Type B pancreatic cell (in vitro differentiated cells): ENCODE data around the gene B4GALT3. TPM values are rescaled to one million over a fixed set of nuclear protein-coding genes. Genes with fewer than 3 reads are reported as not detected.
A peak's percentile ranks its signal among the peaks of the same experiment; 100 is the strongest.
"Not testable (repeated sequence)": the region's sequence is repeated elsewhere in the genome, so short reads cannot be mapped to it uniquely, and the experiment has no call there.

ENCODE experiments used
- DNase-seq: peaks from one replicate; pipeline ENCODE4 v3.0.0; 2021; ENCODE audit warnings: mixed read lengths; ENCODE audit not compliant: unreplicated experiment; ENCODE audit errors: extremely low spot score
- H3K27ac Mint-ChIP-seq: 2 replicates; pipeline ENCODE4 v1.8.0; 2021; ENCODE audit warnings: mild to moderate bottlenecking, mixed read lengths
- H3K27me3 Mint-ChIP-seq: 2 replicates; pipeline ENCODE4 v1.8.0; 2021; ENCODE audit warnings: mixed read lengths
- H3K36me3 Mint-ChIP-seq: 2 replicates; pipeline ENCODE4 v1.8.0; 2021; ENCODE audit warnings: mixed read lengths
- H3K4me1 Mint-ChIP-seq: one replicate; pipeline ENCODE4 v1.8.0; 2021; ENCODE audit warnings: mixed read lengths; ENCODE audit not compliant: unreplicated experiment
- H3K4me3 Mint-ChIP-seq: 2 replicates; pipeline ENCODE4 v1.8.0; 2021; ENCODE audit warnings: mild to moderate bottlenecking, mixed read lengths
- H3K9me3 Mint-ChIP-seq: 2 replicates; pipeline ENCODE4 v1.8.0; 2021; ENCODE audit warnings: mixed read lengths
- long read RNA-seq: library from polyadenylated mRNA; unstranded; transcript quantifications from one replicate; pipeline ENCODE4 v2.0.0, GENCODE V29; 2020
- total RNA-seq: library from RNA; stranded (reverse); gene quantifications from 2 replicates; pipeline ENCODE4 v1.2.1, GENCODE V29; 2021; ENCODE audit warnings: low replicate concordance
- TF ChIP-seq, protein P1 (sequence below): fragments of 200-600 bp; sonication (generic); conservative IDR thresholded peaks from 2 replicates; pipeline ENCODE4 v1.5.0; 2021; ENCODE audit warnings: antibody characterized with exemption, mild to moderate bottlenecking

Gene B4GALT3
- total RNA-seq: 42.4 and 48.5 TPM in 2 replicates
- long read RNA-seq, transcript B4GALT3-201 (8 exons, 1,911 nt): major isoform, 30 of 54 reads
- long read RNA-seq, partial matches to known transcripts: 6 of 54 reads
- long read RNA-seq, other reads (novel, unspliced or antisense): 15 of 54 reads

DNA sequence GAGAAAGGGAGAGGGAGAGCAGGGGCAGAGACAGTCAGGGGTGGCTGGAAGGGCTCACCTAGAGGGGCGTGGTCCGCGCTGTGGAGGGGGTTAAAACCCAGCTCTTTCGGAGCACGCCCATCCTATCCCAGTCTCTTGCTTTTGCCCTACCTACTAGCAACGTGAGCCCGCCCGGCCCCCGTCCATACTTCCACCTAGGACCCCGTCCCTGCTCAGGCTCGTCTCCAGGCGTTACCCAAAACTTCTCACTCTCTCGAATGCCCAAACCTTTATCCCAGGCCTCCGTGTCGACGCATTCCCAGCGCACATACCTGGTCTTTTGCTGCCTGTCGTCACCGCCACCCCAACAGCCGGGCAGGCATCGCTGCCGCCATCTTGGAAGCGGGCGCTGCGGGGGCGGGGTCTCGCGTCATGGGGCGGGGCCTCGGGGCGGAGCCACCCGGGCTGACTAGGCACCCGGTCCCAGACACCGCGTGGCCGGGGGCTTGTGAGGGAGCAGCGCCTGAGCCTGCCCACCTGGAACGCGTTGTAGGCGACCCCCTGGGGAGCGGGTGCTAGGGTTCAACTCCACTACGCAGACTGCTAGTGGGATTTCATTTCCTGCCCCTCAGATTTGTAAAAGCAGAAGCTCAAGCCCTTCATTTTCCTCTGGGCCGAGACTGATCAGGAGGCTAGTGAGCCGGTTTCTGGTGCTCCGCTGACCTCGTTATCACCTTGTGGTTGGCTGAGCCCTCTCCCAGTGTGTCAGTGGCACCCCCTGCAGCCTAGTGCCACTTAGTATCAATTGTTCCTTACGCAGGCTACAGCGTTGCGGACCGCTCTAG lies at the start of gene B4GALT3:
Gene B4GALT3 (minus strand): TSS at position 396 of the 824 bp plus-strand sequence. CDS start 1,447 bp downstream, outside the sequence.
- H3K4me1 Mint-ChIP-seq: peaks cover 26% of the 10 kb centered on the region
- H3K27ac Mint-ChIP-seq: peak within 1 kb of the TSS; percentile 98
- H3K4me3 Mint-ChIP-seq: peak within 1 kb of the TSS; percentile 100
- no peaks in the 10 kb centered on the region for H3K27me3 Mint-ChIP-seq
- peaks cover 21% of the 10 kb centered on the region for H3K36me3 Mint-ChIP-seq
- TF ChIP-seq, protein P1, sequence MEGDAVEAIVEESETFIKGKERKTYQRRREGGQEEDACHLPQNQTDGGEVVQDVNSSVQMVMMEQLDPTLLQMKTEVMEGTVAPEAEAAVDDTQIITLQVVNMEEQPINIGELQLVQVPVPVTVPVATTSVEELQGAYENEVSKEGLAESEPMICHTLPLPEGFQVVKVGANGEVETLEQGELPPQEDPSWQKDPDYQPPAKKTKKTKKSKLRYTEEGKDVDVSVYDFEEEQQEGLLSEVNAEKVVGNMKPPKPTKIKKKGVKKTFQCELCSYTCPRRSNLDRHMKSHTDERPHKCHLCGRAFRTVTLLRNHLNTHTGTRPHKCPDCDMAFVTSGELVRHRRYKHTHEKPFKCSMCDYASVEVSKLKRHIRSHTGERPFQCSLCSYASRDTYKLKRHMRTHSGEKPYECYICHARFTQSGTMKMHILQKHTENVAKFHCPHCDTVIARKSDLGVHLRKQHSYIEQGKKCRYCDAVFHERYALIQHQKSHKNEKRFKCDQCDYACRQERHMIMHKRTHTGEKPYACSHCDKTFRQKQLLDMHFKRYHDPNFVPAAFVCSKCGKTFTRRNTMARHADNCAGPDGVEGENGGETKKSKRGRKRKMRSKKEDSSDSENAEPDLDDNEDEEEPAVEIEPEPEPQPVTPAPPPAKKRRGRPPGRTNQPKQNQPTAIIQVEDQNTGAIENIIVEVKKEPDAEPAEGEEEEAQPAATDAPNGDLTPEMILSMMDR: peak; percentile 31
- no peaks in the 10 kb centered on the region for H3K9me3 Mint-ChIP-seq
- DNase-seq: peak; percentile 95

DNA sequence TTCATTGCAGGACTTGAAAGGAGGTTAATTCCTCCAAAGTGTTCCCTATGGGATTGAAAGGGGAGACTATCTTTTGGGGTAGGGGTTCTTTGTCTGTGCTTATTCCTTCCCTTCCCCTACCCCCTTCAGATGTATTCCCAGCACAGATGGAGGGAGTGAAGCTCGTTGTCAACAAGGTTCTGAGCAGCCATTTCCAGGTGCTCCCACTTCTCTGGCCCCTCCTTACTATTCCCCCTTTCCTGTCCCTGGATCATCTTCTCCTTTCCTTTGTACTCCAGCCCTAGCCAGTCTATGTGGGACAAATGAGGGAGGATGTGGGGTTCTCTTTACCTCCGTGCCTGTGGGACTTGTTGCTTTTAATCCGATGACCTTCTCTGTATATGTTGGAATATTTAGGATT lies 49.5 kb upstream of the B4GALT3 start:
- Mint-ChIP-seq H3K9me3 (no peaks in the 10 kb centered on the region), H3K4me1 (peaks cover 25% of the 10 kb centered on the region), H3K4me3 (peak overlapping the region; percentile 100), H3K27ac (peak overlapping the region; percentile 96), H3K36me3 (peaks cover 4% of the 10 kb centered on the region), H3K27me3 (peaks cover 5% of the 10 kb centered on the region)
- TF ChIP-seq, protein P1: no peak
- DNase-seq: no peak

DNA sequence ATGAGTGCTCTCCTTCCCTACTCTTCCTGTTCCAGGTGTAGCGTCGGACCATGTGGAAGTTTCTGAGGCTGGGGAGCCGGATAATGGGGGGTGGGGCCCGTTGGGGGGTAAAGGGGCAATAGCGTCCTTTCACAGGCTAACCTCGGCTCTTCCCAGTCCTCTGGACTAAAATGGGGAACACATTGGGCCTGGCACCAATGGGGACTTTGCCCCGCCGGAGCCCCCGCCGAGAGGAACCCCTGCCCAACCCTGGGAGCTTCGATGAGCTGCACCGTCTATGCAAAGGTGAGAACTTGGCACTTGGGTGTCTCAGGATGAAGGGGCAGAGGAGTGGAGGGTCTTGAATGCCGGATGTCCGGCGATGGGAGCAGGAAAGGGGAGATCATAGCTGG lies 49.0 kb upstream of the B4GALT3 start:
- peaks cover 5% of the 10 kb centered on the region for H3K27me3 Mint-ChIP-seq
- H3K27ac Mint-ChIP-seq: peak overlapping the region; percentile 96
- peaks cover 25% of the 10 kb centered on the region for H3K4me1 Mint-ChIP-seq
- TF ChIP-seq, protein P1: no peak
- no peak for DNase-seq
- peaks cover 4% of the 10 kb centered on the region for H3K36me3 Mint-ChIP-seq
- no peaks in the 10 kb centered on the region for H3K9me3 Mint-ChIP-seq
- peak overlapping the region; percentile 100 for H3K4me3 Mint-ChIP-seq

DNA sequence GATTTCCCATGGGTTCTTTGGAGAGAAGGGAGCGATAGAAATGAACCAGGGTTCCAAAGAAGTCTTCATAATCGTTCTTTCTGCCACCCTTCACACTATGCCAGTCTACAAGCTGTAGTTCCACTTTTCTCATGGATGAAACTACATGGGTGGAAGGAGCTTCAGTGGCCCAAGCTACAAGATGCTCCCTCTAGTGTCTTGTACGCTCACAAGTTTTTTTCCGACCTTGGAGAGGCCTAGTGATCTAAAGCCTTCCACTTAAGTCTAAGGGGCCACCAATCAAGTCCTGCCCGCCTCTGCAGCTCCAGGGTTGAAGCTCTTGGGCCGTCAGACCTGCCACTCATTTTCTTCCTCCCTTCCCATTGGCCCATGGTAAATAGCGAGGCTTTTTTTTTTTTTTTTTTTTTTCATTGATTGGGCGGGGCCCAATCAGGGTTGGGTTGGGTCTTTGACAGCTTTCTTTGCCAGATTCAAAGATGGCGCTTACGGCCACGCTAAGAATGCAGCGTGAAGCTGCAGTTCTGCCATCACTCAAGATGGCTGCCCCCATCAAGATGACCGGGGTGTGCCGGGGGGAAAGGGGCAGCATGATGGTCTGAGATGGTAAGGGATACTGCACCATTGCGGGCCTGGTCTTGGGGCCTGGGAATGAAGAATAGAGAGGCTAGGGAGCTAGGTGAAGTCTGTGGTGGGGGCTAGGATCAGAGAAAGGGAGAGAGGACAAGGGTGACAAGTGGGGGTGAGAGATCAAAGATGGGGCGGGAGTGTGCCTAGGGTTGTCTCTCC lies 48.4 kb upstream of the B4GALT3 start, which contains the start of gene TOMM40L:
Gene TOMM40L (plus strand): TSS at position 527 of the 786 bp plus-strand sequence. CDS start 430 bp downstream, outside the sequence.
- peak within 1 kb of the TSS; percentile 100 for H3K4me3 Mint-ChIP-seq
- no peaks in the 10 kb centered on the region for H3K9me3 Mint-ChIP-seq
- peak; percentile 86 for DNase-seq
- H3K27ac Mint-ChIP-seq: peak within 1 kb of the TSS; percentile 96
- H3K4me1 Mint-ChIP-seq: peaks cover 25% of the 10 kb centered on the region
- H3K36me3 Mint-ChIP-seq: peaks cover 4% of the 10 kb centered on the region
- TF ChIP-seq, protein P1: peak; percentile 67
- peaks cover 5% of the 10 kb centered on the region for H3K27me3 Mint-ChIP-seq

DNA sequence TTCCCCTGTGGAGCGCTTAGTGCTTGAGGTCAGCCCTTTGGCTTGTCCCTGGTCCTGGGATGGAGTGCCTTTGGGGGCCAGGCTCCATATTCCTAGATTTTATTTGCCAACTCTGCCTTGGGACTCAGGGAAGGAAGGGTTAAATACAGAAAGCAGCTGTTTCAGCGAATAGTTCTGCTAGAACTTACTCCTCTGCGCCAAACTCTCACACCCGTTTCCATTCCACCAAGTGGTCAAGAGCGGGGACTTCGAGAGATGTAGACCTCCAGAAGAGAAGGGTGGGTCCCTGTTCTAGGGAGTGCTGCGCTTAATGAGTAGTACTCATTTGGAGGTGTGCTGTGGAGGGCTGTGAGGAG lies 47.8 kb upstream of the B4GALT3 start:
- peaks cover 5% of the 10 kb centered on the region for H3K27me3 Mint-ChIP-seq
- TF ChIP-seq, protein P1: no peak
- H3K9me3 Mint-ChIP-seq: no peaks in the 10 kb centered on the region
- H3K4me1 Mint-ChIP-seq: peaks cover 25% of the 10 kb centered on the region
- peak overlapping the region; percentile 100 for H3K4me3 Mint-ChIP-seq
- H3K36me3 Mint-ChIP-seq: peaks cover 4% of the 10 kb centered on the region
- DNase-seq: no peak
- peak overlapping the region; percentile 96 for H3K27ac Mint-ChIP-seq

DNA sequence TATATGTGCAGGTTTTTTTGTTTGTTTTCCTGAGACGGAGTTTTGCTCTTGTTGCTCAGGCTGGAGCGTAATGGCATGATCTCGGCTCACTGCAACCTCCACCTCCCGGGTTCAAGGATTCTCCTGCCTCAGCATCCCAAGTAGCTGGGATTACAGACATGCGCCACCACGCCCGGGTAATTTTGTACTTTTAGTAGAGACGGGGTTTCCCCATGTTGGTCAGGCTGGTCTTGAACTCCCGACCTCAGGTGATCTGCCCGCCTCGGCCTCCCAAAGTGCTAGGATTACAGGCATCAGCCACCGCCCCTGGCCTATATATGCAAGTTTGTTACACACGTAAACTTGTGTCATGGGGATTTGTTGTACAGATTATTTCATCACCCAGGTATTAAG lies 47.4 kb upstream of the B4GALT3 start:
- H3K4me1 Mint-ChIP-seq: peaks cover 25% of the 10 kb centered on the region
- peak overlapping the region; percentile 75 for H3K27ac Mint-ChIP-seq
- not testable (repeated sequence) for H3K9me3 Mint-ChIP-seq, H3K36me3 Mint-ChIP-seq, H3K27me3 Mint-ChIP-seq, DNase-seq, H3K4me3 Mint-ChIP-seq
